Effector memory CD4-positive, alpha-beta T cell (primary cell): ENCODE data around the gene CELA2B.
"Not testable (repeated sequence)": the region's sequence is repeated elsewhere in the genome, so short reads cannot be mapped to it uniquely, and the experiment has no call there.

Source experiments
- DNase-seq, 3 donors: peaks; one replicate each; pipeline ENCODE4 v3.0.0-alpha.2; 2020
- H3K27ac ChIP-seq: 2 replicates; pipeline ENCODE4 v1.7.0; 2013; ENCODE audit warnings: mild to moderate bottlenecking, low read length, moderate library complexity; ENCODE audit not compliant: insufficient read depth, poor library complexity, severe bottlenecking
- H3K27me3 ChIP-seq: replicated peaks from 2 replicates; pipeline ENCODE4 v1.7.0; 2013; ENCODE audit warnings: mild to moderate bottlenecking, low read length; ENCODE audit not compliant: insufficient read depth, control insufficient read depth, poor library complexity, severe bottlenecking
- H3K36me3 ChIP-seq: 2 replicates; pipeline ENCODE4 v1.7.0; 2013; ENCODE audit warnings: mild to moderate bottlenecking, low read length, moderate library complexity; ENCODE audit not compliant: control insufficient read depth, insufficient read depth
- H3K4me1 ChIP-seq: 2 replicates; pipeline ENCODE4 v1.7.0; 2013; ENCODE audit warnings: low read length, mild to moderate bottlenecking; ENCODE audit not compliant: control insufficient read depth, insufficient read depth, poor library complexity, severe bottlenecking
- H3K4me3 ChIP-seq: 2 replicates; pipeline ENCODE4 v1.7.0; 2013; ENCODE audit warnings: low read length, low read depth, mild to moderate bottlenecking; ENCODE audit not compliant: insufficient read depth, poor library complexity, severe bottlenecking
- H3K9me3 ChIP-seq: 2 replicates; pipeline ENCODE4 v1.7.0; 2013; ENCODE audit warnings: mild to moderate bottlenecking, low read length, moderate library complexity; ENCODE audit not compliant: control insufficient read depth

The CELA2B gene

DNA sequence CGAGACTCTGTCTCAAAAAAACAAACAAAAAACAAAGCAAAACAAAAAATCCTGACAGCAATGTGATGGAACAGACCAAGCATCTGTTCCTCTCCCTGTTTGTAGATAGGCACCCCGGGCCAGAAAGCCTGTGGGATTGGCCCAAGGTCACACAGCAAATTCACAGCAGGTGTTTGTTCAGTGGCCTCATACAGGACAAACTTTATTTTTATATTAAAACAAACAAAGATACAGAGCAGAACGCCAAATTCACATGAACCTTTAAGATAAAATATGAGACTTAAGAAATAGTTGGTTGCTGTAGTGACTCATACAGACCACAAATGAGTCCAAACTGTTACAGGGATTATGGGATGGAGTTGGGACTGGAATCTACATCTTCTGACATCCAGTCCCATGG is 21.6 kb upstream of the CELA2B start:
- H3K9me3 ChIP-seq = no peaks in the 10 kb centered on the region
- H3K36me3 ChIP-seq = no peaks in the 10 kb centered on the region
- no peak overlapping the region for H3K4me3 ChIP-seq
- no peaks in the 10 kb centered on the region for H3K27me3 ChIP-seq
- no peak overlapping the region for H3K27ac ChIP-seq
- H3K4me1 ChIP-seq = no peaks in the 10 kb centered on the region
- DNase-seq = no peak

DNA sequence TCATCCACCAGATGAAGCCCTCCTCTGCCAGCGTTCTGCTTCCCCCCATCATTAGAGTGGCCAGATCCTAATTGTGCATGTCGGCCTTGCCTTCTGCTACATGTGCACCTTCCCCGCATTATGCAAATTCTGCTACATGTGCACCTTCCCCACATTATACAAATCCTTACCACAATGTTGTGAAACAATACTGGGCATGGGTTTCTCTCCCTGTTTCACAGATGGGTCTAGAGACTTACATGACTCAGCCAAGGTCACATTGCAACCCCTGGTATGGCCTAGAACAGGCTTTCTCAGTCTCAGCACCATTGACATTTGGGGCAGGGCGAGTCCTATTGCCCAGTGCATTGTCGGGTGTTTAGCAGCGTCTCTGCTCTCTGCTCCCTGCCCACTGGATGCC is 20.4 kb upstream of the CELA2B start:
- no peak for DNase-seq
- Histone ChIP-seq H3K27ac (no peak overlapping the region), H3K27me3 (no peaks in the 10 kb centered on the region), H3K36me3 (no peaks in the 10 kb centered on the region), H3K4me1 (no peaks in the 10 kb centered on the region), H3K9me3 (no peaks in the 10 kb centered on the region), H3K4me3 (no peak overlapping the region)

DNA sequence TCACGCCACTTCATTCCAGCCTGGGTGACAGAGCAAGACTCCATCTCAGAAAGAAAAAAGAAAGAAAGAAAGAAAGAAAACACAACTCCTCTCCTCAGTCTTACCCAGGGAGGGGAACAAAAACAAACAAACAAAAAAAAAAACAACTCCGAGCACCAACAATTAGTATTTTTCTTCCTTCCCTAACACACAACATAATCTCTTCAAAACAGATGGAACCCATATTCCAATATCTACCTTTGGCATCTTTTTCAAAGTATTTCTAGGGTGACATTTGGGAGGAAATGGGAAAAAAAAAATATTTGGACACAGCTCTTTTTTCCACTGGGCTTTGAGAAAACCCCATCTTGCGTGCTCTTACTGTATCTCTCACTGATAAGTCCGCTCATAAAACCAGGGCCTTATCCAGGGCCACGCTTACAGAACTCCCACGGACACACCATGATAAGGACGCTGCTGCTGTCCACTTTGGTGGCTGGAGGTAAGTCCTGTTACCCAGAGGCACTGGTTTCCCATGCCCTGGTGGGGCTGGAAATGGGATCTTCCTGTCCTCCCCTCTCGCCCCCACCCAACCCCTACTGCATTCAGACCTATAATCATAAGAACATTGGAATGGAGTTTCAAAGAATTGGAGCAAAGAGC is 19.5 kb upstream of the CELA2B start, which contains the start of gene CELA2A:
Gene CELA2A (plus strand): TSS at position 420 of the 642 bp plus-strand sequence. CDS start 22 bp downstream, at position 442.
- Histone ChIP-seq H3K4me3 (no peak within 1 kb of the TSS), H3K27ac (no peak within 1 kb of the TSS), H3K9me3 (no peaks in the 10 kb centered on the region), H3K36me3 (no peaks in the 10 kb centered on the region), H3K27me3 (no peaks in the 10 kb centered on the region), H3K4me1 (no peaks in the 10 kb centered on the region)
- no peak for DNase-seq

DNA sequence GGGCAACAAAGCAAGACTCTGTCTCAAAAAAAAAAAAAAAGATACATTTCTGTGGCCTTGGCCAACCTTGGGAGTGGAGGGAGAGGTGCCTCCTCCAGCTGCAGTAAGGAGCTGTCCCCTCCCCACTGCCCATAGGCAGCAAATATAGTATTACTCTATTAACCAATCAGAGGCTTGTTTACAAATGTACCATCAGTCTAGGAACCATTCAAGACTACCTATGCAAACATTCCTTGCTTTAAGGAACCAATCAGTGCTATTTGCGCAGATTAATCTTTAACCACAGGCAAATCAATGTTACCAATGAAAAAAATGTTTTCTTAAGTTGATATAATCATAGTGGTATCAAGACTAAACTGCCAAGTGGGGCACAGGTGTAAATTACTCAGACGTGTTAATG is 18.3 kb upstream of the CELA2B start:
- Histone ChIP-seq H3K4me3 (no peak overlapping the region), H3K9me3 (no peaks in the 10 kb centered on the region), H3K36me3 (no peaks in the 10 kb centered on the region), H3K4me1 (no peaks in the 10 kb centered on the region), H3K27me3 (no peaks in the 10 kb centered on the region), H3K27ac (no peak overlapping the region)
- DNase-seq = no peak

DNA sequence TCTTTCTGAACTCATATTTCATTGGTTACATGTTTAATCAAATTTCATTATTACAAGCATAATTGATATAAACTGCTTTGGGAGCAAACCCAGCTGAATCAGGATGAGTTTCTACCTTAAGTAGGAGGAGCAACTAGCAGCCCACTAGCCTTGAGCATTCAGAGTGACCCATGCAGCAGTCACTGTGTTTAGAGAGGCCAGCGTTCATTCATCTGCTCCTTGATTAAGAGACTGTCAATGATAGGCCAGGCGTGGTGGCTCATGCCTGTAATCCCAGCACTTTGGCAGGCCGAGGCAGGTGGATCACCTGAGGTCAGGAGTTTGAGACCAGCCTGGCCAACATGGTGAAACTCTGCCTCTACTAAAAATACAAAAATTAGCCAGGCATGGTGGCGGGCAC is 17.5 kb upstream of the CELA2B start:
- H3K4me3 ChIP-seq, H3K27ac ChIP-seq, H3K9me3 ChIP-seq, H3K27me3 ChIP-seq, H3K4me1 ChIP-seq, H3K36me3 ChIP-seq, DNase-seq: not testable (repeated sequence)

DNA sequence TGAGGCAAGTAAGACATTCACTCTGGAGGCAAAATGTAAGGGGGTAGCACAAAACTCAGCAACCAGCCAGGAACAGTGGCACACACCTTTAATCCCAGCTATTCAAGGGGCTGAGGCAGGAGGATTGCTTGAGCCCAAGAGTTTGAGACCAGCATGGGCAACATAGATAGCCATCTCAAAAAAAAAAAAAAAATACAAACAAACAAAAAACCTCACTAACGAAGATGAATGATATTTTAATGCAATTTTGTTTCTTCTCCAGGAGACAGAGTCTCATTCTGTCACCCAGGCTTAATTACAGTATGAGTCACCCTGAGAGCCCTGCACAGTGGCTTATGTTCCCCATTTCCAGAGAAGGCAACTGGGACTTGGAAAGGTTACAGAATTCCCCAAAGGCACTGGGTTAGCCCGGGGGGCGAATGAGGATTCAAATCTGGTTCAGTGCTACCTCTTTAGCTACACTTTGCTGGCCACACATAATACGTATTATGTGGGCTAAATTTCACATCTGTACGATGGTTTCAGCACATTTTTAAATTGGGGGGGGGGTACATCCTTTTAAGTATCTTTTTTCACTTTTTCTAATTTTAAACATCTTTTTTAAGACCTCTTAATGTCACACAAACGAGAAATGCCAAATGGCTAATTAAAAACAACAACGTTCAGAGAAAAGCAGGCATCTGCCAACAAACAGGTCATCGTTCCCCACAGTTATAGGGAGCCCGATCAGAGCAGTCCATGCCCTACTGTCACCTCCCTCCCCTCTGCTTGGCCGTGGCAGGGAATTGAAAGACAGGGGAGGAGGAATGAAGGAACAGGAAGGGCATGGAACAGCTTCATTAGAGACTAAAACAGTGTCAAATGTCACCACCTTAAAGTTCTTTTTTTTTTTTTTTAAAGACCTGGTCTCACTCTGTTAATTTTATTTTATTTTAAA is 15.9 kb upstream of the CELA2B start:
- Histone ChIP-seq H3K36me3 (no peaks in the 10 kb centered on the region), H3K27ac (no peak overlapping the region), H3K4me3 (no peak overlapping the region), H3K4me1 (no peaks in the 10 kb centered on the region), H3K27me3 (no peaks in the 10 kb centered on the region), H3K9me3 (no peaks in the 10 kb centered on the region)
- DNase-seq = no peak

DNA sequence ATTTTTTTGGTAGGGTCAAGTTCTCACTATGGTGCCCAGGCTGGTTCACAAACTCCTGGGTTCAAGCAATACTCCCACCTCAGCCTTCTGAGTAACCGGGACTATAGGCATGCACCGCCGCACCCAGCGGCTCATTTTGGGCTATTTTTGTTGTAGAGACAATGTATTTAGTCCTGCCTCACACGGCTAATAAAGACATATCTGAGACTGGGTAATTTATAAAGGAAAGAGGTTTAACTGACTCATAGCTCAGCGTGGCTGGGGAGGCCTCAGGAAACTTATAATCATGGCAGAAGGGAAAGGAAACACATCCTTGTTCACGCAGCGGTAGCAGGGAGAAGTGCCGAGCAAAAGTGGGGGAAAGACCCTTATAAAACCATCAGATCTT is 15.2 kb upstream of the CELA2B start:
- Histone ChIP-seq H3K4me1 (no peaks in the 10 kb centered on the region), H3K27me3 (no peaks in the 10 kb centered on the region)
- no peak for DNase-seq

DNA sequence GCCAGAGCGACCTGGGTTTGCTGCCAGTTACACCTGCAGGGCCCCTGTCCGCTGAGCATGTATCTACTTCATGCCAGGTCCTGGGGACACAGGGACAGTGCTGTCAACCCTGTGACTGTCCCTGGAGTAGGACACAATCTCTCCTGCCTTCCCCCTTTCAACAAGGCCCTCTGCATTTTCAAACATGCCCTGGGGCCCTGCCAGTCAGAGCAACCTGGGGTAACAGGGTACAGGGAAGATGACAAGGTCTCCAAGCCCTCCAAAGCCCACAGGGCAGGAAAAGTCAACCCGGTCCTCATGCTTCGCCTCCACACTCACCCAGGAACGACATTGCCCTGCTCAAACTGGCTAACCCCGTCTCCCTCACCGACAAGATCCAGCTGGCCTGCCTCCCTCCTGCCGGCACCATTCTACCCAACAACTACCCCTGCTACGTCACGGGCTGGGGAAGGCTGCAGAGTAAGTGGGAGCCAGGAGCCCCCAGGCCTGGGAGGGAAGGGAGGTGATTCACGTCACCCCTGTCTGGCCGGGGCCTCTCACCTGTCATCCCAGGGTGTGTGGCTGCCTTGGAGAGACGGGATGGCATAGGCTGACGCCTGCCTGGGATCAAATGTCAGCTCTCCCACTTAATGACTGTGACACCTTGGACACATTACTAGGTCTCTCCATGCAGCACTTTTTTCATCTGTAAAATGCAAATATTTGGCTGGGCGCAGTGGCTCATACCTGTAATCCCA is 12.7 kb upstream of the CELA2B start:
- not testable (repeated sequence) for H3K27me3 ChIP-seq, H3K27ac ChIP-seq, H3K36me3 ChIP-seq, H3K9me3 ChIP-seq, DNase-seq, H3K4me1 ChIP-seq, H3K4me3 ChIP-seq

More for the DNA sequence above, 15.2 kb upstream of the CELA2B start:
- Histone ChIP-seq H3K9me3 (no peaks in the 10 kb centered on the region), H3K36me3 (no peaks in the 10 kb centered on the region), H3K27ac (no peak overlapping the region), H3K4me3 (no peak overlapping the region)

DNA sequence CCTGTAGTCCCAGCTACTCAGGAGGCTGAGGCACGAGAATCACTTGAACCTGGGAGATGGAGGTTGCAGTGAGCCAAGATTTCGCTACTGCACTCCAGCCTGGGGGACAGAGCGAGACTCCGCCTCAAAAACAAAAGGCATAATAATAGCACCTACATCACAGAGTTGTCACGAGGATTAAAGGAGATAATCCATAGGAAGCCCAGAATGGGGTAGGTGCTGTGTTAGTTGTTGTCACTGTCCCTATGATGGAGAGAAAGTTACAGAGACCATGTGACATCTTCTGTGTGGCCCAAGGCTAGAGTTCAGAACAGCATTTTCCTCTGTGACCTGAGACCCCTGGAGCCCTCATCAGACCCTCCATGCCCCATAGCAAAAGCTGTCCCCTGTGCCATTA is 12.0 kb upstream of the CELA2B start:
- not testable (repeated sequence) for H3K4me3 ChIP-seq, H3K4me1 ChIP-seq, H3K27me3 ChIP-seq, H3K27ac ChIP-seq, H3K9me3 ChIP-seq, H3K36me3 ChIP-seq, DNase-seq

DNA sequence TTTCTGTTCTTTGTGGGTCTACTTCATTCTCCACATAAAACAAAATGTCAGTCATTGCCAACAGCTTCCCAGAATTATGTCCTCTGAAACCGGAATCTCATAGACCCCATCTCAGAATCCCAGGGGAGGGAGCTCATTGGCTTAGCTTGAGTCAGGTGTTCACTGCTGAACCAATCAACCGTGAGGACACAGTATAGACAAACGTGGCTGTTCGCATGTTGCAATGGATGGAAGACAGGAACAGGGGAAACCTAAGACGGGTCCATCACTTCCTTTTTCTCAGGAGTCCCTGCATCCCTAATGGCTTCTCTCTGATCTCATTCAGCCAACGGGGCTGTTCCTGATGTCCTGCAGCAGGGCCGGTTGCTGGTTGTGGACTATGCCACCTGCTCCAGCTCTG is 10.2 kb upstream of the CELA2B start:
- no peaks in the 10 kb centered on the region for H3K4me1 ChIP-seq
- H3K4me3 ChIP-seq = no peak overlapping the region
- no peaks in the 10 kb centered on the region for H3K27me3 ChIP-seq
- H3K27ac ChIP-seq = no peak overlapping the region
- H3K36me3 ChIP-seq = no peaks in the 10 kb centered on the region
- no peak for DNase-seq
- H3K9me3 ChIP-seq = no peaks in the 10 kb centered on the region
